Mucosa of stomach (tissue), 1 donor: ENCODE measurements around the gene EPB41L4A.
"Not testable (repeated sequence)": the region's sequence is repeated elsewhere in the genome, so short reads cannot be mapped to it uniquely, and the experiment has no call there.

Experiments used
- H3K27me3 ChIP-seq: one replicate; pipeline ENCODE4 v1.7.0; 2013; ENCODE audit warnings: mild to moderate bottlenecking, low read length; ENCODE audit not compliant: control insufficient read depth, insufficient read depth
- H3K36me3 ChIP-seq: one replicate; pipeline ENCODE4 v1.7.0; 2013; ENCODE audit warnings: low read length; ENCODE audit not compliant: control insufficient read depth, insufficient read depth
- H3K4me1 ChIP-seq: one replicate; pipeline ENCODE4 v1.7.0; 2013; ENCODE audit warnings: mild to moderate bottlenecking, low read length; ENCODE audit not compliant: control insufficient read depth, insufficient read depth
- H3K4me3 ChIP-seq: one replicate; pipeline ENCODE4 v1.7.0; 2013; ENCODE audit warnings: low read length
- H3K9ac ChIP-seq: one replicate; pipeline ENCODE4 v1.7.0; 2013; ENCODE audit warnings: mild to moderate bottlenecking, low read length, moderate library complexity
- H3K9me3 ChIP-seq: one replicate; pipeline ENCODE4 v1.7.0; 2013; ENCODE audit warnings: mild to moderate bottlenecking, low read length, moderate library complexity; ENCODE audit not compliant: control insufficient read depth
- donor health status: Pancreatic carcinoma.

EPB41L4A gene

GRCh38 chr5:112234000-112234399 is 185.1 kb downstream of the EPB41L4A start:
- no peak overlapping the region for H3K9ac ChIP-seq
- H3K27me3 ChIP-seq: no peaks in the 10 kb centered on the region
- no peak overlapping the region for H3K4me3 ChIP-seq
- peaks cover 8% of the 10 kb centered on the region for H3K4me1 ChIP-seq
- H3K9me3 ChIP-seq: no peaks in the 10 kb centered on the region
- no peaks in the 10 kb centered on the region for H3K36me3 ChIP-seq

GRCh38 chr5:112232667-112233066 is 186.4 kb downstream of the EPB41L4A start:
- no peaks in the 10 kb centered on the region for H3K27me3 ChIP-seq

GRCh38 chr5:112230606-112231005 is 188.5 kb downstream of the EPB41L4A start:
- no peak overlapping the region for H3K9ac ChIP-seq
- no peaks in the 10 kb centered on the region for H3K27me3 ChIP-seq
- H3K9me3 ChIP-seq: no peaks in the 10 kb centered on the region
- no peak overlapping the region for H3K4me3 ChIP-seq
- no peaks in the 10 kb centered on the region for H3K36me3 ChIP-seq
- H3K4me1 ChIP-seq: peaks cover 8% of the 10 kb centered on the region

More at GRCh38 chr5:112232667-112233066, 186.4 kb downstream of the EPB41L4A start:
- no peak overlapping the region for H3K4me3 ChIP-seq
- H3K9me3 ChIP-seq: no peaks in the 10 kb centered on the region
- peaks cover 8% of the 10 kb centered on the region for H3K4me1 ChIP-seq
- H3K36me3 ChIP-seq: no peaks in the 10 kb centered on the region
- H3K9ac ChIP-seq: no peak overlapping the region

- Histone ChIP-seq H3K4me3 (no peak overlapping the region), H3K4me1 (no peaks in the 10 kb centered on the region)
Measured at GRCh38 chr5:112228667-112229066, 190.4 kb downstream of the EPB41L4A start.

GRCh38 chr5:112227911-112228631 is 191.0 kb downstream of the EPB41L4A start:
- no peaks in the 10 kb centered on the region for H3K27me3 ChIP-seq
- no peaks in the 10 kb centered on the region for H3K9me3 ChIP-seq
- H3K36me3 ChIP-seq: no peaks in the 10 kb centered on the region
- no peak overlapping the region for H3K9ac ChIP-seq
- H3K4me3 ChIP-seq: no peak overlapping the region
- no peaks in the 10 kb centered on the region for H3K4me1 ChIP-seq

More at GRCh38 chr5:112228667-112229066, 190.4 kb downstream of the EPB41L4A start:
- H3K36me3 ChIP-seq: no peaks in the 10 kb centered on the region
- H3K9ac ChIP-seq: no peak overlapping the region
- no peaks in the 10 kb centered on the region for H3K27me3 ChIP-seq
- H3K9me3 ChIP-seq: no peaks in the 10 kb centered on the region

GRCh38 chr5:112226215-112226614 is 192.9 kb downstream of the EPB41L4A start:
- Histone ChIP-seq H3K36me3 (no peaks in the 10 kb centered on the region), H3K4me3 (no peak overlapping the region), H3K4me1 (no peaks in the 10 kb centered on the region), H3K9me3 (no peaks in the 10 kb centered on the region), H3K27me3 (no peaks in the 10 kb centered on the region), H3K9ac (no peak overlapping the region)

- not testable (repeated sequence) for H3K36me3 ChIP-seq, H3K4me1 ChIP-seq, H3K27me3 ChIP-seq, H3K9ac ChIP-seq, H3K4me3 ChIP-seq, H3K9me3 ChIP-seq
Measured at GRCh38 chr5:112222997-112223396, 196.1 kb downstream of the EPB41L4A start.

GRCh38 chr5:112221128-112221527 is 197.9 kb downstream of the EPB41L4A start:
- Histone ChIP-seq H3K27me3 (no peaks in the 10 kb centered on the region), H3K36me3 (no peaks in the 10 kb centered on the region), H3K4me1 (no peaks in the 10 kb centered on the region), H3K4me3 (no peak overlapping the region), H3K9ac (no peak overlapping the region), H3K9me3 (no peaks in the 10 kb centered on the region)

- Histone ChIP-seq H3K27me3 (no peaks in the 10 kb centered on the region), H3K9me3 (no peaks in the 10 kb centered on the region), H3K36me3 (no peaks in the 10 kb centered on the region), H3K4me1 (no peaks in the 10 kb centered on the region), H3K4me3 (no peak overlapping the region), H3K9ac (no peak overlapping the region)
Measured at GRCh38 chr5:112219000-112219399, 200.1 kb downstream of the EPB41L4A start.

GRCh38 chr5:112217843-112218579 is 201.1 kb downstream of the EPB41L4A start:
- Histone ChIP-seq H3K36me3 (no peaks in the 10 kb centered on the region), H3K4me1 (no peaks in the 10 kb centered on the region), H3K9me3 (no peaks in the 10 kb centered on the region), H3K27me3 (no peaks in the 10 kb centered on the region), H3K9ac (no peak overlapping the region), H3K4me3 (no peak overlapping the region)

GRCh38 chr5:112216140-112216539 is 202.9 kb downstream of the EPB41L4A start:
- Histone ChIP-seq H3K4me3 (no peak overlapping the region), H3K9me3 (no peaks in the 10 kb centered on the region), H3K4me1 (no peaks in the 10 kb centered on the region), H3K27me3 (no peaks in the 10 kb centered on the region), H3K9ac (no peak overlapping the region), H3K36me3 (no peaks in the 10 kb centered on the region)

GRCh38 chr5:112210430-112211005 is 208.6 kb downstream of the EPB41L4A start:
- Histone ChIP-seq H3K4me1 (no peaks in the 10 kb centered on the region), H3K27me3 (no peaks in the 10 kb centered on the region), H3K36me3 (no peaks in the 10 kb centered on the region), H3K9ac (no peak overlapping the region), H3K9me3 (no peaks in the 10 kb centered on the region), H3K4me3 (no peak overlapping the region)
